ENCODE results near the gene OGFOD3. TPM values are rescaled to one million over a fixed set of nuclear protein-coding genes. Genes with fewer than 3 reads are reported as not detected.

Gene OGFOD3
- total RNA-seq, 1 donor from 2014 or later: 31.3 TPM

DNA sequence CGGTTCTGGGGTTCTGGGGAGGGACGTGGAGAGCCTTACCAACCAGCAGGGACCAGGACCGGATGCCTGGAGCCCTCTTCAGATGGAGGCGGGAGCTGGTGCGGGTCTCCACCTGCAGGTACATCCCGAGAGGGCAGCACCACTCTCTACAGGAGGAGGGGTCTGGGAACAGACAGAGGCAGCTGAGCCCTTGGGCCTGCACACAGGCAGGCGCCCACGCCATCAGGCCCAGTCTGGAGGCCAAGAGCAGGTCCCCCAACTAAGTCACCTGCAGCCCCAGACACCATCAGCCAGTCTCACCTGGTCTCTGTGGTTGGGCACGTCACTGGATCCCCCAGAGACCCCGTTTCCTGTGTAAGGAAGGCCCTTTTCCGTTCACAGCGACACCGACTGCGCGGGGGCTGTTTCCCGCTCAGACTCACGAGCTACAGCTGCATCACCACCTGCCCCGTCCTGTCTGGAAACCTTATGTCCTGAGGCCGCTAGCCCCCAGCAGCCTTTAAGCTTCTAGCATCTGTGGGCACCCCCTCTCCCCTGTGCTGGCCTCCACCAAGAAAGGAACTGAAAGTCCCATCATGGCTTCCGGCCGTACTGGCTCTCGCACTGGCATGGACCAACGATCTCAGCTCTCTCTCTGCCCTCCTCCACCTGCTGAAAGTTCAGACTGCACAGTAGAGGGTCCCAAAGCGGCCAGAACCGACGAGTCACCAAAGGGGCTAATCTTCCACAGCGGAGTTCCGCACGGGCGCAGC is 30.9 kb upstream of the OGFOD3 start:
- intact Hi-C loops (cut with DNase I): no loop called here
- DNase-seq (ENCODE audit: low spot score): no peak

DNA sequence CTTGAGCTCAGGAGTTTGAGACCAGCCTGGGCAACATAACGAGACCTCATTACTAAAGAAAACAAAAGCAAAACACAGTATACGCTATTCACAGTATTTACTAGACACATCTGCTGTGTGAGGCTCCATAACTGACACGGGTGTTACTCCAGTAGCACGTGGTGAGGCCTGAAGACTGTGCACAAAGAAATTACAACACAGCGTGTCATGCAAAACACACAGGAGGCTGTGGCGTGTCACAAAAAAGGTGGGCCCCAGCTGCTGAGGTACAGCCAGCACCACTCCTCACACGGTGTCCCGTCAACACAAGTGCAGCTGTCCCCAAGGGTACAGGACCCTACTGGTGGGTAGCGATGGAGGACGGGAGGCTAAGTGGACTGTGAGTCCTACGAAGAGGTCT is 29.5 kb upstream of the OGFOD3 start:
- no peak for DNase-seq (ENCODE audit: low spot score)
- intact Hi-C loops (cut with DNase I): no loop called here

DNA sequence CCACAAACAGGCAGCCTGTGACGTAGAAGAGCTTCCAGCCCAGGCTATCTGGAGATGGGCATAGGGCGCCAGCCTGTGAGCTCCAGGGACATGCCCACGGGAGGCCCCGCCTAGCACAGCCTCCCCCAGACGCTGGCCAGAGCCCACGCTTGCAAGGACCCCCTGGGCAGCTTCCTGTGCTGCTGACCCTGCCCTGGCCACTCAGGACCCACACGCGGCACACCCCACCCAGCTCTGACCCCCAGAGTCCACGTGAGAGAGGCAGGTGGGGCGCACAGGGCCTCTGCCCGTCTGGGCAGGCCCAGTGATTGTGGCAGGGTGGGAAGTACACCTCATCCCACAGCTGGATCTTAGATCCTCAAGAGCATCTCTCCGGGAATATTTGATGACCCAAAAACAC is 28.3 kb upstream of the OGFOD3 start:
- intact Hi-C loops (cut with DNase I): no loop called here
- DNase-seq (ENCODE audit: low spot score): no peak

DNA sequence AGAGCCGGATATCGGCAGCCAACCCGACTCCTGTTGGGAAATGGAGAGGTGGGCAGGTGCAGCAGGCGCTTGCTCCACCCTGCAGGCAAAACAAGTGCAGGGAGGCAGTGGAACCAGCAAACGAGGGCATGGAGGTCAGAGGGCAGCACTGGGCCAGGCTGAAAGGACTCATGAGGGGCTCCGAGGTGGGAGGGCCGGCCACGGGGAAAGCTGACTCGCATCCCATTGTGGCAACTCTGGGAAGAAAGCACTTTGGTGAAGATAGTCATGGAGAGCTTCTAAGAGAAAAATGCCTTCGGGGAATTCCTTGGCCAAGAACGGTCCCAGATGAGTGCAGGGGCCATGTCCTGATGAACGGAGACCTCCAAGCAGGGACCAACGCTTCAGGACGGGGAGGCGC is 27.7 kb upstream of the OGFOD3 start:
- DNase-seq (ENCODE audit: low spot score): no peak
- intact Hi-C loops (cut with DNase I): no loop called here

- intact Hi-C loops (cut with DNase I): no loop called here
- no peak for DNase-seq (ENCODE audit: low spot score)
Measured at GRCh38 chr17:82445542-82445941, 27.2 kb upstream of the OGFOD3 start.

DNA sequence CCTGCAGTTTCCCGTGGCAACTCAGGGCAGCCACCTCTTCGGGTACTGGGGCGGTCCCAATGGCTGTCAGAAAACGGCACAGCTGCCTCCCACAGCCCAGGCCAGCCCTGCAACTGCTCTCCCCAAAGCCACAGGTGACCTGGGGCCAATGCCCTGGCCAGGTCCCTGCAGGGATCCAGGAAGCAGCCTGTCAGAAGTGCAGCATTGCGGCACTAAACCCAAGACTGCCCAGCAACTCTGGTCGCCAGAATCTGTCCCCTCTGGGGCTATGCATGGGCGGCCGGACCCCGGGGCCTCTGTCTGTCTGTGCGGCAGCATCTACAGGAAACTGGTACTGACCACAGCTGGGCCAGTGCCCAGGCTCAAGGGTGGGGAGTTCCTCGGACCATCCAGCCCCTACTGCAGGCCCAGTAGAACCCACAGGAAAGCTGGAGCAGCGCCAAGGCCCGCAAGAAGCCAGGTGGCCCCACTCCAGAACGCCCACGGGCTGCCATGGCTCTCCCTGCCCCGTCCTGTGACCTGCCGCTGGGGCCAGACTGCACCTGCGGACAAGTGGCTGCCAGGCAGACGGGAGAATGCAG is 26.6 kb upstream of the OGFOD3 start:
- no peak for DNase-seq (ENCODE audit: low spot score)
- intact Hi-C loops (cut with DNase I): no loop called here

DNA sequence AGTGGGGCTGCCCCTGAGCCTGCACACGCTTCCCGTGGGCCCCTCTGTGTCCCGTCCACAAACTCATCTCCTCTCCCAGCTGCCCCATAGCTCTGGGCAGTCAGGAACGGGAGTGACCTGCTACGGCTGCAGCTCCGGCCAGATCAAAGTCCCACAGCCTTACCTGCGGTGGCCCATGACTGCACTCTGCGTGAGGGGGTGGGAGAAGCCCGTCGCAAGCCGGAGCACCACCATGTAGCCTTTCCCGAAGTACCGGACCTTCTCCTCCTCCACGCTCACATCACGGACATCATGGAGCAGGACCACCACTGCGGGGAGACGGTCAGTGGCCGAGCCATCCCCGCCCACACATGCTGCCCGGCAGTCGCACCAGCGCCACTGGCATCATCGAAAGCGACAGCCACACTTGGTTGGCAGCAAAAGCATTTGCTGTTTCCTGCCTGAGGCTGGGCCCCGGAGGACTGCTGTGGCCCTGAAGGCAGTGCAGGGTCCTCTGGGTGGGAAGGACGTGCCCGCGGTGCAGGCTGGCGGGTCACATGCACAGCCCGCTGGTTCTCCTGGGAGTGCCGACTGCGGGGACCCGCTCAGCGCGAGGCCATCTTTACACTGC is 26.0 kb upstream of the OGFOD3 start:
- DNase-seq (ENCODE audit: low spot score): no peak
- intact Hi-C loops (cut with DNase I): no loop called here

DNA sequence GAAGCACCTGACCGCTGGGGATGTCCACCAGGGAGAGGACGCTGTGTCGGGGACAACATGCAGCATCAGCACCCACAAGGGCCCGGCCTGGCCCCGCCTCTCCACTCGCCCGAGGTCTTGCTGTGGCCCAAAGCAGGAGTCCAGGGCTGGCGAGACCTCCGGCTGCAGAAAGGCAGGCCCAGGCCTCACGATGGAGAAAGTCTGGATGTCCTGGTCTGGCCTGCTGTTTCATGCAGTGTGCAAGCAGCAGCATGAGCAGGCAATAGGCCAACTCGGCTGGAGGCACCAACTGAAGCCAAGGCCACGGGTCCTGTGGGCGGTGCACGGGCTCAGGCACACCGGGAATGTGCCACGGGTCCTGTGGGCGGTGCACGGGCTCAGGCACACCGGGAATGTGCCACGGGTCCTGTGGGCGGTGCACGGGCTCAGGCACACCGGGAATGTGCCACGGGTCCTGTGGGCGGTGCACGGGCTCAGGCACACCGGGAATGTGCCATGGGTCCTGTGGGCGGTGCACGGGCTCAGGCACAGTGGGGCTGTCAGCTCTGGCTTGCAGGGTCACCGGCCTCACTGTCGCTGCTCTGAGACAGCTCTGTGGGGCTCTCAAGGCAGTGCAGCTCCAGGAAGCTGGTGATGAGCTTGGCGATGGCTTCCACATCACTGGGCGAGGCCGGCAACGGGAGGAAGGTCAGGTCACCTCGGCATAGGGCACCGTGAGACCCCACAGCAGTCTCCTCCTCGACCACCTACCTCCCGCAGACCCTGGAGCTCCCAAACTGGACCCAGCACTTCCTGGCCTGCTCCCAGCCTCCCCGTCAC is 25.3 kb upstream of the OGFOD3 start:
- DNase-seq (ENCODE audit: low spot score): no peak
- intact Hi-C loops (cut with DNase I): no loop called here

DNA sequence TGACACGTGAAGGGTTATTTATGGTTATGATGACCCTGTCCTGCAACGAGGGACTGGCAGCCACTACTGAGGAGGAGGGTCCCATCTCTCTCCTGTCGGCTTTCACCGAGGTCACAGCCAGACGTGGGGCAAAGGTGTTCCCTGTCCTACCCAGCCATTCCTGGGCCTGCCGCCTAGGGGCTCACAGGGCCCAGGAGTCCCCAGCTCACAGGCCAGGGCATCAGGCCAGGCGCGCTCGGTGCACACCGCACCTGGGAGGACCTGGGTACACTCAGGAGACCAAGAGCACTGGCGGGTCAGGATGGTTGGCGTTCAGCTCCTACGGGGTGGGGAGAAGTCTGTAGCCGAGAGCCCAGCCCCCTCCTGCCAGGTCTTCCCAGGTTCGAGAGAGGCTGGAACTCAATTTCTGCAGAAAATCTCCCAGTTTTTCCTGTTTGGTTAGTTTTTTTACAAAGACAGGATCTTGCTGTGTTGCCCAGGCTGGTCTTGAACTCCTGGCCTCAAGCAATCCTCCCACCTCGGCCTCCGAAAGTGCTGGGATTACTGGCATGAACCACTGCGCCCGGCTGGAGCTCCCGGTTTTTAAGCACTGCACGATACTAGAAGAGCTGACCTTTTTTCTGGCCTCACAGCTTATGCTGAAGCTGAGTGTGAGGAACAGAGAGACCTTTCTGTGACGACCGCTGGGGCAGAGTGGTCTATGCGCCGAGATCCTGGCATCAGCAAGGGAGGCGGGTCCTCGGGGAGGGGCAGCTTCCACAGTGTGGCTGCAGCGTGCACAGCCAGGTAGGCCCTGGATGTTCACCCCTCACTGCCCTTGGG is 24.5 kb upstream of the OGFOD3 start:
- intact Hi-C loops (cut with DNase I): no loop called here
- DNase-seq (ENCODE audit: low spot score): no peak

GRCh38 chr17:82441691-82442487 is 23.5 kb upstream of the OGFOD3 start:
- intact Hi-C loops (cut with DNase I): no loop called here
- no peak for DNase-seq (ENCODE audit: low spot score)

- no peak for DNase-seq (ENCODE audit: low spot score)
- intact Hi-C loops (cut with DNase I): no loop called here
Measured at GRCh38 chr17:82440991-82441627, 22.7 kb upstream of the OGFOD3 start.

- intact Hi-C loops (cut with DNase I): no loop called here
- no peak for DNase-seq (ENCODE audit: low spot score)
Measured at GRCh38 chr17:82440469-82440981, 22.1 kb upstream of the OGFOD3 start.

GRCh38 chr17:82439829-82440365 is 21.5 kb upstream of the OGFOD3 start:
- no peak for DNase-seq (ENCODE audit: low spot score)
- intact Hi-C loops (cut with DNase I): no loop called here

DNA sequence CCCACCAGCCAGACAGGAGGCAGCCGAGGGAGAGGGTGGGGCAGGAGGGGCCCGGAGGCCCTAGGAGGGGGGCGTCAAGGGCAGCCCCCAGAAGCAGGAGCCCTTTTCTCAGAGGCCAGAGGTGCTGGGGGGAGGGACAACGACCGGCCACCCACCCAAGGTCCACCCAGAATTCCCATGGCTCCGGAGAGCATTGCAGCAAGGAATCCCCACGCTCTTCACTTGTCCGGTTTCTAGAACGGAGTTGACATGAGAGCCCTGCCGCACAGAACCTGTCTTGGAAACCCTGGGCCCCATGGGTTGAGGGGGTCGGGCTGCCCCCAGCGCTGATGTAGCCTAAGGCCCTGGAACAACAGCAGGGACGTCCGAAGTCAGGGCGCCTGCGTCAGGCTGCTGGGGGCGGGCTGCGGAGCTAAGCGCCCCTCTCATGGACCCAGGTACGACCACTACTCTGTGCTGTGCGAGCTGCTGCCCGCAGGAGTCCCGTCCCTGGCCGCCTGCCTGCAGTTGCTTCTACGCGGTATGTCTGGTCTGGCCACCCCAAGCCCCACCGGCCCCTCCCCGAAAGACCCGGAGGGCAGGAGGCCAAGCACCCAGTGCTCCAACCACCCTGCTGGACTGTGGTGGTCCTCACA is 20.9 kb upstream of the OGFOD3 start:
- DNase-seq (ENCODE audit: low spot score): no peak
- intact Hi-C loops (cut with DNase I): no loop called here

GRCh38 chr17:82438401-82439193 is 20.2 kb upstream of the OGFOD3 start:
- DNase-seq (ENCODE audit: low spot score): no peak
- intact Hi-C loops (cut with DNase I): no loop called here

GRCh38 chr17:82437325-82437668 is 18.9 kb upstream of the OGFOD3 start:
- DNase-seq (ENCODE audit: low spot score): no peak
- intact Hi-C loops (cut with DNase I): no loop called here

Data from cardiac septum (tissue), 1 donor.